ENCODE measurements around the gene TP53BP1.

GRCh38 chr15:43508421-43508820, 15.5 kb upstream of the TP53BP1 start:
- no peak for TF ChIP-seq CTCF (IDR thresholded peaks at IDR 0.05)
- TF ChIP-seq POLR2A (IDR thresholded peaks at IDR 0.05) = no peak
